HepG2 (cell line): ENCODE results near the gene MRPL14. TPM values are rescaled to one million over a fixed set of nuclear protein-coding genes. Genes with fewer than 3 reads are reported as not detected.

Source experiments
- ATRX ChIP-seq: sonication (generic); formaldehyde crosslinking; IDR thresholded peaks from 2 replicates; pipeline ENCODE4 v1.4.0; 2020; ENCODE audit warnings: missing genetic modification reagents, borderline replicate concordance
- BCL3 ChIP-seq: sonication (generic); formaldehyde crosslinking; IDR thresholded peaks from 2 replicates; pipeline ENCODE4 v1.5.1; 2020; ENCODE audit warnings: mild to moderate bottlenecking, missing genetic modification reagents, moderate library complexity
- CHCHD3 ChIP-seq: sonication (generic); formaldehyde crosslinking; IDR thresholded peaks from 2 replicates; pipeline ENCODE4 v1.8.0; 2022; ENCODE audit warnings: mild to moderate bottlenecking, missing genetic modification reagents, moderate library complexity
- DPF2 ChIP-seq: sonication (generic); formaldehyde crosslinking; IDR thresholded peaks from 2 replicates; pipeline ENCODE4 v1.4.0; 2020; ENCODE audit warnings: mild to moderate bottlenecking, low read depth, missing genetic modification reagents, borderline replicate concordance
- LRRFIP1 ChIP-seq: sonication (generic); formaldehyde crosslinking; conservative IDR thresholded peaks from 2 replicates; pipeline ENCODE4 v1.4.0; 2020; ENCODE audit warnings: missing genetic modification reagents
- PBX2 ChIP-seq: IDR thresholded peaks from 2 replicates; pipeline ENCODE4 v1.6.1; 2016; ENCODE audit warnings: control low read depth
- PHF21A ChIP-seq: sonication (generic); formaldehyde crosslinking; IDR thresholded peaks from 2 replicates; pipeline ENCODE4 v1.5.0; 2020; ENCODE audit warnings: mild to moderate bottlenecking, missing genetic modification reagents
- POLR2AphosphoS2 ChIP-seq: IDR thresholded peaks from 2 replicates; pipeline ENCODE4 v1.6.1; 2011; ENCODE audit warnings: low read depth, low read length, improper control_type of control experiment
- RARA ChIP-seq: IDR thresholded peaks from 2 replicates; pipeline ENCODE4 v1.6.1; 2016; ENCODE audit warnings: missing genetic modification reagents, missing compliant biosample characterization
- RCOR2 ChIP-seq: IDR thresholded peaks from 2 replicates; pipeline ENCODE4 v1.6.1; 2016; ENCODE audit warnings: missing biosample characterization, missing genetic modification reagents
- SMARCC2 ChIP-seq: fragments of 450-650 bp; IDR thresholded peaks from 2 replicates; pipeline ENCODE4 v1.6.1; 2017; ENCODE audit warnings: antibody characterized with exemption, mild to moderate bottlenecking
- THAP9 ChIP-seq: sonication (generic); formaldehyde crosslinking; IDR thresholded peaks from 2 replicates; pipeline ENCODE4; 2020; ENCODE audit warnings: missing genetic modification reagents, mild to moderate bottlenecking, borderline replicate concordance
- ZBTB20 ChIP-seq: sonication (generic); formaldehyde crosslinking; IDR thresholded peaks from 2 replicates; pipeline ENCODE4 v1.8.1; 2023; ENCODE audit warnings: missing genetic modification reagents, low read depth, mild to moderate bottlenecking, borderline replicate concordance
- ZFP1 ChIP-seq: IDR thresholded peaks from 2 replicates; pipeline ENCODE4 v1.6.1; 2016
- ZFYVE20 ChIP-seq: sonication (generic); formaldehyde crosslinking; IDR thresholded peaks from 2 replicates; pipeline ENCODE4 v1.8.0; 2023; ENCODE audit warnings: low read depth, mild to moderate bottlenecking, moderate library complexity, missing genetic modification reagents, borderline replicate concordance
- ZNF335 ChIP-seq: sonication (generic); formaldehyde crosslinking; IDR thresholded peaks from 2 replicates; pipeline ENCODE4 v1.4.0; 2020; ENCODE audit warnings: missing genetic modification reagents
- ZNF362 ChIP-seq: sonication (generic); formaldehyde crosslinking; IDR thresholded peaks from 2 replicates; pipeline ENCODE4 v1.4.0; 2020; ENCODE audit warnings: missing genetic modification reagents, mild to moderate bottlenecking, borderline replicate concordance
- ZNF564 ChIP-seq: sonication (generic); formaldehyde crosslinking; IDR thresholded peaks from 2 replicates; pipeline ENCODE4 v1.8.1; 2023; ENCODE audit warnings: mild to moderate bottlenecking, missing genetic modification reagents
- ZNF720 ChIP-seq: sonication (generic); formaldehyde crosslinking; IDR thresholded peaks from 2 replicates; pipeline ENCODE4 v1.4.0; 2020; ENCODE audit warnings: missing genetic modification reagents
- polyA plus RNA-seq, 8 experiments: library from polyadenylated mRNA; depleted of rRNA in 3 of 8; stranded (reverse) in 7 of 8; unstranded in 1 of 8; fragments of >200 nt; fragmentation: Illumina TruSeq in 4 of 8; extraction: Trizol in 4 of 8; gene quantifications; 2 replicates each; pipeline versions ENCODE4 v1.2.1 to v1.2.3, GENCODE V29; 2011 to 2016; ENCODE audit warnings: low read depth in 4 of 8, missing spikeins in 1 of 8, mixed read lengths in 1 of 8; ENCODE audit not compliant: insufficient read depth in 1 of 8
- total RNA-seq, 5 experiments: library from RNA; depleted of rRNA; stranded (reverse); fragments of >200 nt; fragmentation: Illumina TruSeq; extraction: Trizol; gene quantifications; 2 replicates each; pipeline ENCODE4 v1.2.3, GENCODE V29; 2016; ENCODE audit warnings: low read depth in 1 of 5

Gene MRPL14
- total and polyA plus RNA-seq, 2 of the 13 experiments (the other 11 are each of a cell fraction or from before 2014, with no cell fraction given), result 157 to 178 TPM

- TF ChIP-seq PBX2 (CRISPR knock-in tag) (no peak), ZNF335 (CRISPR knock-in tag) (peak; percentile 72; the same call in 1 of the 2 replicates), ZNF564 (CRISPR knock-in tag) (peak; percentile 44; the same call in 1 of the 2 replicates), ZBTB20 (CRISPR knock-in tag) (peak; percentile 87; the same call in 1 of the 2 replicates), SMARCC2 (no peak), RARA (CRISPR knock-in tag) (peak; percentile 70), ATRX (CRISPR knock-in tag) (no peak), POLR2AphosphoS2 (no peak), BCL3 (CRISPR knock-in tag) (no peak), ZNF362 (CRISPR knock-in tag) (peak; percentile 90; the same call in 1 of the 2 replicates), ZFYVE20 (no peak), LRRFIP1 (CRISPR knock-in tag) (no peak), THAP9 (CRISPR knock-in tag) (no peak), RCOR2 (peak; percentile 73; the same call in 1 of the 2 replicates), PHF21A (peak; percentile 99), DPF2 (CRISPR knock-in tag) (peak; percentile 96), ZFP1 (CRISPR knock-in tag) (0 out of 2 replicates have a peak, but pooled peaks have one; percentile 74), ZNF720 (CRISPR knock-in tag) (no peak), CHCHD3 (CRISPR knock-in tag) (0 out of 2 replicates have a peak, but pooled peaks have one; percentile 41)
These were observed 15.5 kb downstream of the MRPL14 start (continued) for GRCh38 chr6:44111434-44112417.
